Astrocyte (in vitro differentiated cells and primary cell): ENCODE measurements around the gene TEX55.

Experiments
- EZH2 ChIP-seq: IDR thresholded peaks from 2 replicates; pipeline ENCODE4 v1.6.1; 2012; ENCODE audit warnings: mild to moderate bottlenecking, low read length, inconsistent platforms; ENCODE audit not compliant: insufficient read depth
- TF ChIP-seq, protein P1 (sequence below): IDR thresholded peaks from 2 replicates; pipeline ENCODE4 v1.5.1; 2011; ENCODE audit warnings: low read depth, mild to moderate bottlenecking, inconsistent platforms, low read length, moderate library complexity; ENCODE audit not compliant: insufficient read depth

DNA sequence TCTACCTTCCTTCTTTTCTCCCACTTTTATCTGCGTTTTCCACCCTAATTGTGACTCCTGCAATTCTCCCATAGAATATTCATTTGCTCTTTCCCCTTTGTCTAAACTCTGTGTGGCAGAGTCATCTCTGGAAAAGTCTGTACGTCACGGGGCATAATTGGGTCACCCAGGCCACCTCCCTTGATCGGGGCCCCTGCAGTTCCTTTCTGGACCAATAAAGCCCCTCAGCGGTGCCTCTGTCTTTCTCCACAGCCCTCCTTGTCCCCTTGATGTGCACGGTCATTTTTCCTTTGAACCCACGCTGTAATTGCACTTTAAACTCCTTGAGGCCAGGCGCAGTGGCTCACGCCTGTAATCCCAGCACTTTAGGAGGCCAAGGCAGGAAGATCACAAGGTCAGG is 38.1 kb downstream of the TEX55 start:
- TF ChIP-seq, protein P1, sequence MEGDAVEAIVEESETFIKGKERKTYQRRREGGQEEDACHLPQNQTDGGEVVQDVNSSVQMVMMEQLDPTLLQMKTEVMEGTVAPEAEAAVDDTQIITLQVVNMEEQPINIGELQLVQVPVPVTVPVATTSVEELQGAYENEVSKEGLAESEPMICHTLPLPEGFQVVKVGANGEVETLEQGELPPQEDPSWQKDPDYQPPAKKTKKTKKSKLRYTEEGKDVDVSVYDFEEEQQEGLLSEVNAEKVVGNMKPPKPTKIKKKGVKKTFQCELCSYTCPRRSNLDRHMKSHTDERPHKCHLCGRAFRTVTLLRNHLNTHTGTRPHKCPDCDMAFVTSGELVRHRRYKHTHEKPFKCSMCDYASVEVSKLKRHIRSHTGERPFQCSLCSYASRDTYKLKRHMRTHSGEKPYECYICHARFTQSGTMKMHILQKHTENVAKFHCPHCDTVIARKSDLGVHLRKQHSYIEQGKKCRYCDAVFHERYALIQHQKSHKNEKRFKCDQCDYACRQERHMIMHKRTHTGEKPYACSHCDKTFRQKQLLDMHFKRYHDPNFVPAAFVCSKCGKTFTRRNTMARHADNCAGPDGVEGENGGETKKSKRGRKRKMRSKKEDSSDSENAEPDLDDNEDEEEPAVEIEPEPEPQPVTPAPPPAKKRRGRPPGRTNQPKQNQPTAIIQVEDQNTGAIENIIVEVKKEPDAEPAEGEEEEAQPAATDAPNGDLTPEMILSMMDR = no peak
- no peak for TF ChIP-seq EZH2
